IPS-NIHi11 (cell line): ENCODE results near the gene TRIM46.

ENCODE experiments used
- DNase-seq: peaks from one replicate; pipeline ENCODE4 v3.0.0; 2012; ENCODE audit warnings: mixed read lengths, low spot score

TRIM46 gene

GRCh38 chr1:155172732-155173477 lies 744 bp upstream of the TRIM46 start, which contains the start of gene KRTCAP2:
Gene KRTCAP2 (minus strand): TSS chr1:155173304. CDS start chr1:155173224, 80 bp downstream.
- peak; percentile 97 for DNase-seq

GRCh38 chr1:155174324-155175280 lies 953 bp downstream of the TRIM46 start:
- peak; percentile 85 for DNase-seq

- DNase-seq, result no peak
These were observed 1.8 kb downstream of the TRIM46 start for GRCh38 chr1:155175281-155175926.

GRCh38 chr1:155175927-155176371 lies 2.3 kb downstream of the TRIM46 start:
- no peak for DNase-seq

- DNase-seq, result peak; percentile 93
These were observed 3.0 kb downstream of the TRIM46 start for GRCh38 chr1:155176544-155177071.

- DNase-seq, result no peak
These were observed 3.7 kb downstream of the TRIM46 start for GRCh38 chr1:155177192-155177917.

- no peak for DNase-seq
These were observed 4.3 kb downstream of the TRIM46 start for GRCh38 chr1:155177918-155178281.

- DNase-seq, result no peak
These were observed 4.9 kb downstream of the TRIM46 start for GRCh38 chr1:155178441-155179111.

- DNase-seq, result no peak
These were observed 5.7 kb downstream of the TRIM46 start for GRCh38 chr1:155179112-155180031.

- no peak for DNase-seq
These were observed 7.9 kb downstream of the TRIM46 start for GRCh38 chr1:155181371-155182051.

- DNase-seq, result no peak
These were observed 8.5 kb downstream of the TRIM46 start for GRCh38 chr1:155182052-155182550.

GRCh38 chr1:155183775-155184221 lies 10.1 kb downstream of the TRIM46 start:
- no peak for DNase-seq

- DNase-seq, result no peak
These were observed 10.7 kb downstream of the TRIM46 start for GRCh38 chr1:155184351-155184811.

- no peak for DNase-seq
These were observed 11.5 kb downstream of the TRIM46 start for GRCh38 chr1:155184835-155185782.

GRCh38 chr1:155185783-155186066 lies 12.1 kb downstream of the TRIM46 start:
- DNase-seq, result no peak

- no peak for DNase-seq
These were observed 12.6 kb downstream of the TRIM46 start for GRCh38 chr1:155186067-155186793.
